Measurements from ENCODE around the gene MACROD2.

GRCh38 chr20:14291502-14291901 is 296.2 kb downstream of the MACROD2 start:
- TF ChIP-seq, protein P1, sequence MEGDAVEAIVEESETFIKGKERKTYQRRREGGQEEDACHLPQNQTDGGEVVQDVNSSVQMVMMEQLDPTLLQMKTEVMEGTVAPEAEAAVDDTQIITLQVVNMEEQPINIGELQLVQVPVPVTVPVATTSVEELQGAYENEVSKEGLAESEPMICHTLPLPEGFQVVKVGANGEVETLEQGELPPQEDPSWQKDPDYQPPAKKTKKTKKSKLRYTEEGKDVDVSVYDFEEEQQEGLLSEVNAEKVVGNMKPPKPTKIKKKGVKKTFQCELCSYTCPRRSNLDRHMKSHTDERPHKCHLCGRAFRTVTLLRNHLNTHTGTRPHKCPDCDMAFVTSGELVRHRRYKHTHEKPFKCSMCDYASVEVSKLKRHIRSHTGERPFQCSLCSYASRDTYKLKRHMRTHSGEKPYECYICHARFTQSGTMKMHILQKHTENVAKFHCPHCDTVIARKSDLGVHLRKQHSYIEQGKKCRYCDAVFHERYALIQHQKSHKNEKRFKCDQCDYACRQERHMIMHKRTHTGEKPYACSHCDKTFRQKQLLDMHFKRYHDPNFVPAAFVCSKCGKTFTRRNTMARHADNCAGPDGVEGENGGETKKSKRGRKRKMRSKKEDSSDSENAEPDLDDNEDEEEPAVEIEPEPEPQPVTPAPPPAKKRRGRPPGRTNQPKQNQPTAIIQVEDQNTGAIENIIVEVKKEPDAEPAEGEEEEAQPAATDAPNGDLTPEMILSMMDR (IDR thresholded peaks at IDR 0.05), result no peak
- no peak for TF ChIP-seq POLR2A (IDR thresholded peaks at IDR 0.05)

All from uterus (tissue), 2 donors.